ENCODE data around the gene IRF4. TPM values are rescaled to one million over a fixed set of nuclear protein-coding genes. Genes with fewer than 3 reads are reported as not detected.
A peak's percentile ranks its signal among the peaks of the same experiment; 100 is the strongest.

IRF4 gene
- total RNA-seq, 1 donor from 2014 or later = 2.9 TPM

DNA sequence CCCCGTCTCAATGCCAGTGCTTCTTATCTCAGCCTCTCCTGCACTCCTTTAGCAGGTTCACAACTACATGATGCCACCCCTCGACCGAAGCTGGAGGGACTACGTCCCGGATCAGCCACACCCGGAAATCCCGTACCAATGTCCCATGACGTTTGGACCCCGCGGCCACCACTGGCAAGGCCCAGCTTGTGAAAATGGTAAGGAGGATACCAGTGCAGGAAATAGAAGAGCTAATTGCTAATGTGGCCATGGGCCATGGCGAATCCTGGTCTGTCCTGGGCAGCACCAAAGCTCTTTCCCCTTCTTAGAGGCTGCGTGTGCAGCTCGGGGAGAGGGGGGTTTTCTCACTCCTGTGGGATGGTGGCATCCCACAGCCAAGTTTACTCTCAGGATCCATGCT lies 5.5 kb downstream of the IRF4 start:
- TF ChIP-seq POLR2A (IDR thresholded peaks at IDR 0.05) (no peak), POLR2AphosphoS5 (IDR thresholded peaks at IDR 0.05; ENCODE audit: insufficient read depth in 1 of 2, low read depth in 1 of 2) (no peak)
- TF ChIP-seq, protein P1, sequence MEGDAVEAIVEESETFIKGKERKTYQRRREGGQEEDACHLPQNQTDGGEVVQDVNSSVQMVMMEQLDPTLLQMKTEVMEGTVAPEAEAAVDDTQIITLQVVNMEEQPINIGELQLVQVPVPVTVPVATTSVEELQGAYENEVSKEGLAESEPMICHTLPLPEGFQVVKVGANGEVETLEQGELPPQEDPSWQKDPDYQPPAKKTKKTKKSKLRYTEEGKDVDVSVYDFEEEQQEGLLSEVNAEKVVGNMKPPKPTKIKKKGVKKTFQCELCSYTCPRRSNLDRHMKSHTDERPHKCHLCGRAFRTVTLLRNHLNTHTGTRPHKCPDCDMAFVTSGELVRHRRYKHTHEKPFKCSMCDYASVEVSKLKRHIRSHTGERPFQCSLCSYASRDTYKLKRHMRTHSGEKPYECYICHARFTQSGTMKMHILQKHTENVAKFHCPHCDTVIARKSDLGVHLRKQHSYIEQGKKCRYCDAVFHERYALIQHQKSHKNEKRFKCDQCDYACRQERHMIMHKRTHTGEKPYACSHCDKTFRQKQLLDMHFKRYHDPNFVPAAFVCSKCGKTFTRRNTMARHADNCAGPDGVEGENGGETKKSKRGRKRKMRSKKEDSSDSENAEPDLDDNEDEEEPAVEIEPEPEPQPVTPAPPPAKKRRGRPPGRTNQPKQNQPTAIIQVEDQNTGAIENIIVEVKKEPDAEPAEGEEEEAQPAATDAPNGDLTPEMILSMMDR (IDR thresholded peaks at IDR 0.05) = no peak
- intact Hi-C loops (cut with DNase I) = no loop called here
- DNase-seq (ENCODE audit: extremely low spot score in 2 of 2) = peak in 1 of 2 donors; percentile 93
- Histone ChIP-seq H3K4me3 (no peak overlapping the region), H3K27ac (no peak overlapping the region), H3K4me1 (peaks cover 23% of the 10 kb centered on the region), H3K9me3 (no peaks in the 10 kb centered on the region), H3K36me3 (no peaks in the 10 kb centered on the region), H3K27me3 (no peaks in the 10 kb centered on the region)

DNA sequence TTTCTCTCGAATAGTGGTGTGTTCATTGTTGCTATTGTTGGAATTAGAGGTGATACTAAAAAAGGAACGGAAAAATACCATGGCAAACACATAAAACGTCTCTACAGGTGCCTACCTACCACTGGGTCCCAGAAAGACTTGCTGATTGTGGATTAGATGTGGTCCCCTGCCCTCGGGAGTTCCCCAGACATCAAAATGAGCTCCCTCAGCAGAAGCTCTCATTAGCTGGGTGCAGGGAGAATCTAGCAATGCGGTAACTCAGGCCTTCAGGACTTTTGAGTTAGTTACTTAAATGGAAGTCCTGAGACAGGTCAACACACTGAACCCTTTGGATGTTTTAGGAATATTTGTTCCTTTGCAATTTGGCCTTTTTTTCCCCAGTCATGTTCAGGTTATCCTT lies 6.1 kb downstream of the IRF4 start:
- TF ChIP-seq POLR2AphosphoS5 (IDR thresholded peaks at IDR 0.05; ENCODE audit: insufficient read depth in 1 of 2, low read depth in 1 of 2) (no peak), POLR2A (IDR thresholded peaks at IDR 0.05) (no peak)
- TF ChIP-seq, protein P1 (IDR thresholded peaks at IDR 0.05) = no peak
- peaks cover 18% of the 10 kb centered on the region for H3K4me1 ChIP-seq
- H3K27me3 ChIP-seq = no peaks in the 10 kb centered on the region
- peak in 1 of 2 donors; percentile 49 for DNase-seq (ENCODE audit: extremely low spot score in 2 of 2)
- intact Hi-C loops (cut with DNase I) = no loop called here
- no peak overlapping the region for H3K27ac ChIP-seq
- no peaks in the 10 kb centered on the region for H3K36me3 ChIP-seq
- H3K9me3 ChIP-seq = no peaks in the 10 kb centered on the region
- no peak overlapping the region for H3K4me3 ChIP-seq

DNA sequence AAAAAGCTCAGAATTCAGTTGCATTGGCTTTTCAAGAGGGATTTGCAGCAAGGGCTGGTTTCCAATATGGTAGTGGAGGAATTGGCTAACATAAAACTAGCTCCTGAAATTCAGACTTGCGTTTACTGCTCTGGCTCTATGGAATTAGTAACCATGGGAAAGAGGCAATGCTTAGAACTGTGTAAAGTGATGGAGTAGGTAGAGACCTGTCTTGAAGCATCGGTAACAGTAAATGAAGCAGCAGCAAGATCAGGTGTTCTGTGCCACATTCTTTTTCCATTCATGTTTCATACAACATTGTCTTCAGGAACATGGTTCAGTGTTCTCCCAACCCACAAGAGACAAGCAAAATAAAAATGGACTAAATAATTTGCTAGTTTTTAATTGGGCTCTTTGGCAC lies 6.5 kb downstream of the IRF4 start:
- intact Hi-C loops (cut with DNase I) = no loop called here
- Histone ChIP-seq H3K27me3 (no peaks in the 10 kb centered on the region), H3K4me1 (peaks cover 13% of the 10 kb centered on the region)

DNA sequence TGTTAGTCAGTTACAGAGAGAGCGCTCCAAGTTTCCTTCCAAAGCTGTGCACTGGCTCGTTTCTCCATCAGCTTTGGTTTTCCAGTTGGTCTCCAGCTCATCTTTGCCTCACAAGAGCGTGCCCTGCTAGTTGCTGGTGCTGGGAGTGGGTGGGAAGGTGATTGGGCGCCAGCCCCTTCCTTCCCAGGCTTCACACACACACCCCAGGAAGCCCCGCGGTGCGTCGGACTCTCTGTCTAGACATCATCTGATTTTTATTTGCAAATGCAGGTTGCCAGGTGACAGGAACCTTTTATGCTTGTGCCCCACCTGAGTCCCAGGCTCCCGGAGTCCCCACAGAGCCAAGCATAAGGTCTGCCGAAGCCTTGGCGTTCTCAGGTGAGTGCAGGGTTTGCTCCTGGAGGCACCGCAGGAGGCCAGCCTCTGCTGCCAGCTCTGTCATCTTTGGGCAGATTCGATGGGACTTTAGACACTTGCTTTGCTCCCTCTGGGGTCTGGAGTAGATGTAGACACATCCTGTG lies 7.1 kb downstream of the IRF4 start:
- Histone ChIP-seq H3K4me3 (no peak overlapping the region), H3K36me3 (no peaks in the 10 kb centered on the region), H3K4me1 (peaks cover 8% of the 10 kb centered on the region), H3K27ac (no peak overlapping the region), H3K9me3 (no peaks in the 10 kb centered on the region), H3K27me3 (no peaks in the 10 kb centered on the region)
- intact Hi-C loops (cut with DNase I) = no loop called here
- DNase-seq (ENCODE audit: extremely low spot score in 2 of 2) = peak in 1 of 2 donors; percentile 19
- TF ChIP-seq, protein P1 (IDR thresholded peaks at IDR 0.05) = no peak
- no peak for TF ChIP-seq POLR2AphosphoS5 (IDR thresholded peaks at IDR 0.05; ENCODE audit: insufficient read depth in 1 of 2, low read depth in 1 of 2)

More for the DNA sequence above, 6.5 kb downstream of the IRF4 start:
- Histone ChIP-seq H3K36me3 (no peaks in the 10 kb centered on the region), H3K27ac (no peak overlapping the region), H3K4me3 (no peak overlapping the region), H3K9me3 (no peaks in the 10 kb centered on the region)
- no peak for DNase-seq (ENCODE audit: extremely low spot score in 2 of 2)
- TF ChIP-seq, protein P1 (IDR thresholded peaks at IDR 0.05) = no peak
- no peak for TF ChIP-seq POLR2AphosphoS5 (IDR thresholded peaks at IDR 0.05; ENCODE audit: insufficient read depth in 1 of 2, low read depth in 1 of 2)

DNA sequence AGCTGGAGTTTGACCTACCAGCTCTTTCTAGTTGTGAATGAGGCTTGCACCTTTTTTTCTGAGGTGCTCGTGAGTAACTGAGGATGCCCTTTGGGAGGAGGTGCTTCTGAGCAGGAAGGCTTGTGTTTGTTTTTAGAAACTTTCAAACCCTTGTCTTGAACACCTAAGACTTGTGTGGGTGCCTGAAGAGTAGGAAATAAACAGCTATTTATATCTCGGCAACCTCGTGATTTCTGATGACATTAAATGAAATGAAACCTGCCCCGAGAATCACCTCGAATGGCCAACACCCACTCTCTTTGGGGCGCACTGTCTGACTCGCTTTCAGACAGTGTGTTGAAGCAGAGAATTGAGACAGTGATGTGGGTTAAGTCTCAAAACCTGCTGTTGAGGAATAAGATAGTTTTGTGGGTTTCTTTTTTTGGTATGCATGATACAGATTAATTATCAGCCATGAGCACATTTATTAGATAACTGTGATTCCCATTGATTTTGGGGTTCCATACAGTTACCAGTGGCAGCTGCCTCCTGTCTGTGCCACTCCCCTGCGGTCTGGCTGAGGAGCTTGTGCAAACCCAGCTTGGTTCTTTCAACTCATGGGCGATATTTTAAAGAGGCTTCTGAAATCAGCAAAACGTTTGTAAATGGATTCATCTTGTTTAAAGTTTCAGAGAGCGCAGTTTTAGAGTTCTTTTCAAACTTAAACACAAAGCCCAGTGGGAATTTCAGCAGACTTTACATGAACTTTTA lies 8.4 kb downstream of the IRF4 start:
- Histone ChIP-seq H3K36me3 (no peaks in the 10 kb centered on the region), H3K4me1 (no peaks in the 10 kb centered on the region), H3K9me3 (no peaks in the 10 kb centered on the region), H3K4me3 (no peak overlapping the region), H3K27ac (no peak overlapping the region), H3K27me3 (no peaks in the 10 kb centered on the region)
- TF ChIP-seq POLR2A (IDR thresholded peaks at IDR 0.05) (no peak), POLR2AphosphoS5 (IDR thresholded peaks at IDR 0.05; ENCODE audit: insufficient read depth in 1 of 2, low read depth in 1 of 2) (no peak)
- TF ChIP-seq, protein P1 (IDR thresholded peaks at IDR 0.05) = no peak
- peak in 1 of 2 donors; percentile 14 for DNase-seq (ENCODE audit: extremely low spot score in 2 of 2)
- intact Hi-C loops (cut with DNase I) = no loop called here
